ENCODE measurements around the gene CLEC5A. TPM values are rescaled to one million over a fixed set of nuclear protein-coding genes. Genes with fewer than 3 reads are reported as not detected.
"Not testable (repeated sequence)": the region's sequence is repeated elsewhere in the genome, so short reads cannot be mapped to it uniquely, and the experiment has no call there.

CLEC5A gene
- total RNA-seq, 4 donors from 2014 or later, result 0.32 to 0.66 (median 0.42) TPM; not detected in 1

DNA sequence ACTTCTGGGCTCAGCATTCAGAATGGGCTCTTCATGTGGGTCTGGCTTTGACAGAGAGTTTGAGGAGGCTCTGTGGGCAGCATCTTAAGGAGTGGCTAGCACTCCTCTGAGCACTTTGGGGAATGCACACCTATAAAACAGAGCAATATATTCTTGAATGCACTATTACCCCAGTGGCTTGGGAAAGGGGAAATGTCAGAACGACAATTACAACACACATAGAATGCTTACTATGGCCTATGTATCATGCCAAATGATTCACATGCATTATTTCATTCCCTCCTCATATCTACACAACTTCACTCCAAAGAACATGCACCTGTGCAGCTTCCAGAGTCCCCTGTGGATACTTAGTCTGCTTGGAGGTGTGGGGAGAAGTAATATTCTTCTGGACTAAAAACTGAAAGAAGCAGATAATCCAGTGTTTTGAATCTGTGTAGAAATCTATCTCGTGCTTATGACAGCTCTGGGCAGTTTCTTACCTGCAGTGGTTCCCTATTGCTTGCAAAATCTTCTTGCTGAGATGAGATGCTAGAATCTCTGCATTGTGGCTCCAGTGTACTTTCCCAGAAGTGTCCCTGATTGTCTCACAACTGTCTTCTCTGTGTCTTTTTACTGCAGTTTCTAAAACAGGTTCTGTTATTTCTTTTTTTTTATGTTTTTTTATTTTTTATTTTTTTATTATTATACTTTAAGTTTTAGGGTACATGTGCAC lies 43.4 kb upstream of the CLEC5A start:
- Histone ChIP-seq H3K9me3 (peaks cover 0 to 4% (median 0%) of the 10 kb centered on the region in 4 donors), H3K27me3 (no peaks in the 10 kb centered on the region), H3K27ac (replicated peaks in 1 of 4) (no peak overlapping the region), H3K4me3 (no peak overlapping the region), H3K36me3 (no peaks in the 10 kb centered on the region), H3K4me1 (no peaks in the 10 kb centered on the region)
- intact Hi-C loops (cut with DNase I), result no loop called here
- DNase-seq (ENCODE audit: extremely low spot score), result peak; percentile 19
- 58% methylated on average over 2 of the region's 2 CpGs for WGBS
- TF ChIP-seq EP300 (IDR thresholded peaks at IDR 0.05) (no peak), POLR2AphosphoS5 (IDR thresholded peaks at IDR 0.05) (no peak), CTCF (IDR thresholded peaks at IDR 0.05) (no peak), POLR2A (IDR thresholded peaks at IDR 0.05; ENCODE audit: low read depth) (no peak)

DNA sequence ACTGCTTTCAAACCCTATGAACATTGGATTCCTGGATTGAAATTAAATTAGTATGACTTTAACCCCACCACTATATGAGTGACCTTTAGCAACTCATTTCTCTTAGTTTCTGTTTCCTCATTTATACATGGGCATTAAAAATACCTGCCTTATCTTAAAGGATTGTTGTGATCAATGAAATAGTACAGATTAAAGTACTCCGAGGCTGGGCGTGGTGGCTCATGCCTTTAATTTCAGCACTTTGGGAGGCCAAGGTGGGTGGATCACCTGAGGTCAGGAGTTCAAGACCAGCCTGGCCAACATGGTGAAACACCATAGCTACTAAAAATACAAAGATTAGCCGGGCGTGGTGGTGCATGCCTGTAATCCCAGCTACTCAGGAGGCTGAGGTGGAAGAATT lies 41.0 kb upstream of the CLEC5A start:
- DNase-seq (ENCODE audit: extremely low spot score); H3K9me3 ChIP-seq; H3K36me3 ChIP-seq; H3K27me3 ChIP-seq; H3K27ac ChIP-seq (replicated peaks in 1 of 4); H3K4me3 ChIP-seq; intact Hi-C loops (cut with DNase I); H3K4me1 ChIP-seq: not testable (repeated sequence)
- 86% methylated on average over 4 of the region's 4 CpGs for WGBS

DNA sequence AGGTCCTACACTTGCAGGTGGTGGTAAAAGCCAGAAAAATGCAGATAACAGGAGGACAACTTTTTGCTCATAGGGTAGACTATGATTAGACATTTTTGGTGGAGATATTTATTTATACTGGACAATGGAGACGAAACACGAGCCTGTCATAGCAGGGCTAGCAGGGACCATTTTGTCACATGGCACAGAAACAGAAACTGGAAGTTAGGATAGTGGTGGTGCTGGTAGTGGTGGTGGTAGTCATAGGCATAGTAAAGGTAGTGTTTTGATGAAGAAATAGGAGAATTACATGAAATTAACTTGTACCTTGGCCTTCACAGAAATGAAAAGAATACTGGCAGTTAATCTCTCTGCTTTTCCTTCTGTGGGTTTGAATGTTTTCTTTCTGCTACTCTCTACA lies 40.1 kb upstream of the CLEC5A start:
- Histone ChIP-seq H3K36me3 (no peaks in the 10 kb centered on the region), H3K9me3 (peaks cover 0 to 4% (median 0%) of the 10 kb centered on the region in 4 donors), H3K27me3 (no peaks in the 10 kb centered on the region), H3K27ac (replicated peaks in 1 of 4) (no peak overlapping the region), H3K4me3 (no peak overlapping the region), H3K4me1 (no peaks in the 10 kb centered on the region)
- no peak for DNase-seq (ENCODE audit: extremely low spot score)
- no peak for TF ChIP-seq POLR2A (IDR thresholded peaks at IDR 0.05; ENCODE audit: low read depth)
- TF ChIP-seq CTCF (IDR thresholded peaks at IDR 0.05), result no peak
- no peak for TF ChIP-seq POLR2AphosphoS5 (IDR thresholded peaks at IDR 0.05)
- no peak for TF ChIP-seq EP300 (IDR thresholded peaks at IDR 0.05)
- 69% methylated on average over 2 of the region's 2 CpGs for WGBS
- intact Hi-C loops (cut with DNase I), result no loop called here

DNA sequence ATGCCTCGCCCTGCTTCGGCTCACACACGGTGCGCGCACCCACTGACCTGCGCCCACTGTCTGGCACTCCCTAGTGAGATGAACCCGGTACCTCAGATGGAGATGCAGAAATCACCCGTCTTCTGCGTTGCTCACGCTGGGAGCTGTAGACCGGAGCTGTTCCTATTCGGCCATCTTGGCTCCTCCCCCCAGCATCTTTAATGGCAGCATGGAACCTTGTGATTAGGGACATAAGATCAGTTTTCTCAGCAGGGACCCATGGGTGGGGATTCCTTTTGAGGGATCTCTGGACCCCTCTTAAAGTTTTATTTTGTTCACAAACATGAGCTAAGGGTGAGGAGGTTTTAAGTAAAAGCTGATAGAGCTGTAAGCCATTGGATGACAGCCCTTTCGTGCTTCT lies 39.2 kb upstream of the CLEC5A start:
- H3K27me3 ChIP-seq; DNase-seq (ENCODE audit: extremely low spot score); intact Hi-C loops (cut with DNase I); H3K4me3 ChIP-seq; H3K36me3 ChIP-seq; H3K4me1 ChIP-seq; H3K27ac ChIP-seq (replicated peaks in 1 of 4); H3K9me3 ChIP-seq: not testable (repeated sequence)
- WGBS, result 90% methylated on average over 12 of the region's 13 CpGs

DNA sequence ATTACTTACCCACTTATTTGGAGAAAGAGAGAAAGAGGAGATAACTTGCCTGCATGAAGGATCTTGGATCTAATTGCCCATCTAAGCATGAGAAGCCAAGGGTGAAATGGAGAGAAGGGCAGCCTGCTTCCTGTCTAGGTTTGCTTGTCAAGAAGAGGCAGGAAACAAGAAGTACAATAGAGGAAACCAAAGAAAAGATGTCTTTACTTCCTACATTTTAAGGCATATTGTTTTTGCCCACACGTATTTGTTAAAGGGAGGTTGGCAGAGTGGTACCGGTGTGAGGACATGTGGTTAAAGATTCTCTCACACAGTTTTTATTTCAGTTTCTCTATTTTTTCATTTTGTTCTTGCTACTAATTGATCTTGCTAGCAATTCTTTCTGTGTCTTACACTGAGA lies 32.8 kb upstream of the CLEC5A start:
- Histone ChIP-seq H3K4me1 (no peaks in the 10 kb centered on the region), H3K27ac (replicated peaks in 1 of 4) (no peak overlapping the region), H3K36me3 (no peaks in the 10 kb centered on the region), H3K4me3 (no peak overlapping the region), H3K9me3 (no peaks in the 10 kb centered on the region), H3K27me3 (no peaks in the 10 kb centered on the region)
- DNase-seq (ENCODE audit: extremely low spot score), result no peak
- WGBS, result 81% methylated on average over 2 of the region's 2 CpGs
- intact Hi-C loops (cut with DNase I), result no loop called here
- TF ChIP-seq EP300 (IDR thresholded peaks at IDR 0.05), result no peak
- no peak for TF ChIP-seq POLR2A (IDR thresholded peaks at IDR 0.05; ENCODE audit: low read depth)
- no peak for TF ChIP-seq CTCF (IDR thresholded peaks at IDR 0.05)
- TF ChIP-seq POLR2AphosphoS5 (IDR thresholded peaks at IDR 0.05), result no peak

GRCh38 chr7:141978351-141978750 lies 31.6 kb upstream of the CLEC5A start:
- intact Hi-C loops (cut with DNase I), result no loop called here
- H3K4me1 ChIP-seq, result no peaks in the 10 kb centered on the region
- H3K9me3 ChIP-seq, result no peaks in the 10 kb centered on the region
- H3K27me3 ChIP-seq, result no peaks in the 10 kb centered on the region
- 75% methylated on average over 1 of the region's 1 CpG for WGBS
- no peak overlapping the region for H3K27ac ChIP-seq (replicated peaks in 1 of 4)
- no peaks in the 10 kb centered on the region for H3K36me3 ChIP-seq
- no peak for DNase-seq (ENCODE audit: extremely low spot score)
- no peak overlapping the region for H3K4me3 ChIP-seq
- TF ChIP-seq CTCF (IDR thresholded peaks at IDR 0.05), result no peak
- TF ChIP-seq POLR2A (IDR thresholded peaks at IDR 0.05; ENCODE audit: low read depth), result no peak
- no peak for TF ChIP-seq POLR2AphosphoS5 (IDR thresholded peaks at IDR 0.05)
- no peak for TF ChIP-seq EP300 (IDR thresholded peaks at IDR 0.05)

Data from esophagus muscularis mucosa (tissue), 4 donors.